ENCODE measurements around the gene ANXA1.

The ANXA1 gene

GRCh38 chr9:73210886-73211666 lies 59.4 kb downstream of the ANXA1 start:
- no peak for DNase-seq (ENCODE audit: low read depth)

GRCh38 chr9:73213300-73213699 lies 61.6 kb downstream of the ANXA1 start:
- DNase-seq (ENCODE audit: low read depth): no peak

GRCh38 chr9:73215249-73215648 lies 63.6 kb downstream of the ANXA1 start:
- no peak for DNase-seq (ENCODE audit: low read depth)

- no peak for DNase-seq (ENCODE audit: low read depth)
These were observed 64.4 kb downstream of the ANXA1 start for GRCh38 chr9:73216100-73216499.
